ENCODE results near the gene NMT1.

NMT1 gene

GRCh38 chr17:45146890-45147580 is 85.9 kb downstream of the NMT1 start:
- H3K27ac ChIP-seq (ENCODE audit: low read length): no peak overlapping the region
- DNase-seq (ENCODE audit: low read depth, low spot score): no peak
- H3K27me3 ChIP-seq (ENCODE audit: control insufficient read depth, insufficient read depth, low read length): no peaks in the 10 kb centered on the region
- WGBS (ENCODE audit: insufficient coverage, insufficient read length): no CpG with 5 or more reads among the region's 29 CpGs
- no peaks in the 10 kb centered on the region for H3K9me3 ChIP-seq (ENCODE audit: control insufficient read depth, insufficient read depth, low read length)
- H3K4me3 ChIP-seq (ENCODE audit: low read length): peak overlapping the region; percentile 73; the same call in 1 of the 2 replicates
- H3K4me1 ChIP-seq (ENCODE audit: control insufficient read depth, insufficient read depth, low read length): peaks cover 5% of the 10 kb centered on the region
- no peaks in the 10 kb centered on the region for H3K36me3 ChIP-seq (ENCODE audit: control insufficient read depth, insufficient read depth, low read length)

GRCh38 chr17:45147581-45148182 is 86.6 kb downstream of the NMT1 start:
- H3K36me3 ChIP-seq (ENCODE audit: control insufficient read depth, insufficient read depth, low read length): no peaks in the 10 kb centered on the region
- no CpG with 5 or more reads among the region's 38 CpGs for WGBS (ENCODE audit: insufficient coverage, insufficient read length)
- DNase-seq (ENCODE audit: low read depth, low spot score): no peak
- no peaks in the 10 kb centered on the region for H3K9me3 ChIP-seq (ENCODE audit: control insufficient read depth, insufficient read depth, low read length)
- no peak overlapping the region for H3K27ac ChIP-seq (ENCODE audit: low read length)
- H3K4me1 ChIP-seq (ENCODE audit: control insufficient read depth, insufficient read depth, low read length): peaks cover 5% of the 10 kb centered on the region
- H3K27me3 ChIP-seq (ENCODE audit: control insufficient read depth, insufficient read depth, low read length): no peaks in the 10 kb centered on the region
- peak overlapping the region; percentile 73; the same call in 1 of the 2 replicates for H3K4me3 ChIP-seq (ENCODE audit: low read length)

GRCh38 chr17:45148183-45149036 is 87.3 kb downstream of the NMT1 start, which contains the start of gene HEXIM1:
Gene HEXIM1 (plus strand): TSS chr17:45148475. CDS start chr17:45149191, 716 bp downstream.
- Histone ChIP-seq H3K27ac (ENCODE audit: low read length) (no peak within 1 kb of the TSS), H3K9me3 (ENCODE audit: control insufficient read depth, insufficient read depth, low read length) (no peaks in the 10 kb centered on the region), H3K36me3 (ENCODE audit: control insufficient read depth, insufficient read depth, low read length) (no peaks in the 10 kb centered on the region), H3K4me1 (ENCODE audit: control insufficient read depth, insufficient read depth, low read length) (peaks cover 5% of the 10 kb centered on the region), H3K4me3 (ENCODE audit: low read length) (peak within 1 kb of the TSS; percentile 73; the same call in 1 of the 2 replicates), H3K27me3 (ENCODE audit: control insufficient read depth, insufficient read depth, low read length) (no peaks in the 10 kb centered on the region)
- DNase-seq (ENCODE audit: low read depth, low spot score): peak; percentile 96
- no CpG with 5 or more reads among the region's 58 CpGs for WGBS (ENCODE audit: insufficient coverage, insufficient read length)

- Histone ChIP-seq H3K4me3 (ENCODE audit: low read length) (peak overlapping the region; percentile 72; the same call in 1 of the 2 replicates), H3K9me3 (ENCODE audit: control insufficient read depth, insufficient read depth, low read length) (no peaks in the 10 kb centered on the region), H3K36me3 (ENCODE audit: control insufficient read depth, insufficient read depth, low read length) (no peaks in the 10 kb centered on the region), H3K4me1 (ENCODE audit: control insufficient read depth, insufficient read depth, low read length) (peaks cover 5% of the 10 kb centered on the region), H3K27ac (ENCODE audit: low read length) (no peak overlapping the region), H3K27me3 (ENCODE audit: control insufficient read depth, insufficient read depth, low read length) (no peaks in the 10 kb centered on the region)
- no CpG with 5 or more reads among the region's 32 CpGs for WGBS (ENCODE audit: insufficient coverage, insufficient read length)
- no peak for DNase-seq (ENCODE audit: low read depth, low spot score)
Measured at GRCh38 chr17:45149037-45149668, 88.0 kb downstream of the NMT1 start.

GRCh38 chr17:45149669-45150664 is 88.8 kb downstream of the NMT1 start:
- Histone ChIP-seq H3K27me3 (ENCODE audit: control insufficient read depth, insufficient read depth, low read length) (no peaks in the 10 kb centered on the region), H3K4me1 (ENCODE audit: control insufficient read depth, insufficient read depth, low read length) (peaks cover 2% of the 10 kb centered on the region; the same call in 1 of the 2 replicates), H3K4me3 (ENCODE audit: low read length) (peak overlapping the region; percentile 72), H3K27ac (ENCODE audit: low read length) (no peak overlapping the region), H3K36me3 (ENCODE audit: control insufficient read depth, insufficient read depth, low read length) (no peaks in the 10 kb centered on the region), H3K9me3 (ENCODE audit: control insufficient read depth, insufficient read depth, low read length) (no peaks in the 10 kb centered on the region)
- DNase-seq (ENCODE audit: low read depth, low spot score): no peak
- WGBS (ENCODE audit: insufficient coverage, insufficient read length): no CpG with 5 or more reads among the region's 56 CpGs

- Histone ChIP-seq H3K36me3 (ENCODE audit: control insufficient read depth, insufficient read depth, low read length) (no peaks in the 10 kb centered on the region), H3K9me3 (ENCODE audit: control insufficient read depth, insufficient read depth, low read length) (no peaks in the 10 kb centered on the region), H3K27ac (ENCODE audit: low read length) (no peak overlapping the region), H3K27me3 (ENCODE audit: control insufficient read depth, insufficient read depth, low read length) (no peaks in the 10 kb centered on the region), H3K4me3 (ENCODE audit: low read length) (no peak overlapping the region), H3K4me1 (ENCODE audit: control insufficient read depth, insufficient read depth, low read length) (no peaks in the 10 kb centered on the region; the same call in 1 of the 2 replicates)
- DNase-seq (ENCODE audit: low read depth, low spot score): no peak
- no CpG with 5 or more reads among the region's 8 CpGs for WGBS (ENCODE audit: insufficient coverage, insufficient read length)
Measured at GRCh38 chr17:45150911-45151809, 90.0 kb downstream of the NMT1 start.

- no peak overlapping the region for H3K4me3 ChIP-seq (ENCODE audit: low read length)
- H3K4me1 ChIP-seq (ENCODE audit: control insufficient read depth, insufficient read depth, low read length): no peaks in the 10 kb centered on the region
- H3K36me3 ChIP-seq (ENCODE audit: control insufficient read depth, insufficient read depth, low read length): no peaks in the 10 kb centered on the region
- H3K27ac ChIP-seq (ENCODE audit: low read length): no peak overlapping the region
- no peaks in the 10 kb centered on the region for H3K27me3 ChIP-seq (ENCODE audit: control insufficient read depth, insufficient read depth, low read length)
- DNase-seq (ENCODE audit: low read depth, low spot score): no peak
- no peaks in the 10 kb centered on the region for H3K9me3 ChIP-seq (ENCODE audit: control insufficient read depth, insufficient read depth, low read length)
- WGBS (ENCODE audit: insufficient coverage, insufficient read length): no CpG with 5 or more reads among the region's 4 CpGs
Measured at GRCh38 chr17:45155029-45155428, 93.9 kb downstream of the NMT1 start.

- Histone ChIP-seq H3K4me1 (ENCODE audit: control insufficient read depth, insufficient read depth, low read length) (no peaks in the 10 kb centered on the region), H3K36me3 (ENCODE audit: control insufficient read depth, insufficient read depth, low read length) (no peaks in the 10 kb centered on the region), H3K9me3 (ENCODE audit: control insufficient read depth, insufficient read depth, low read length) (no peaks in the 10 kb centered on the region), H3K27me3 (ENCODE audit: control insufficient read depth, insufficient read depth, low read length) (no peaks in the 10 kb centered on the region), H3K4me3 (ENCODE audit: low read length) (no peak overlapping the region), H3K27ac (ENCODE audit: low read length) (no peak overlapping the region)
- WGBS (ENCODE audit: insufficient coverage, insufficient read length): no CpG with 5 or more reads among the region's 2 CpGs
- DNase-seq (ENCODE audit: low read depth, low spot score): no peak
Measured at GRCh38 chr17:45155483-45155882, 94.4 kb downstream of the NMT1 start.

GRCh38 chr17:45156242-45156641 is 95.1 kb downstream of the NMT1 start:
- WGBS (ENCODE audit: insufficient coverage, insufficient read length): 100% methylated on average over 2 of the region's 3 CpGs
- Histone ChIP-seq H3K9me3 (ENCODE audit: control insufficient read depth, insufficient read depth, low read length) (no peaks in the 10 kb centered on the region), H3K27ac (ENCODE audit: low read length) (no peak overlapping the region), H3K27me3 (ENCODE audit: control insufficient read depth, insufficient read depth, low read length) (no peaks in the 10 kb centered on the region), H3K36me3 (ENCODE audit: control insufficient read depth, insufficient read depth, low read length) (no peaks in the 10 kb centered on the region), H3K4me3 (ENCODE audit: low read length) (no peak overlapping the region), H3K4me1 (ENCODE audit: control insufficient read depth, insufficient read depth, low read length) (no peaks in the 10 kb centered on the region)
- DNase-seq (ENCODE audit: low read depth, low spot score): no peak
